Gastrocnemius medialis (tissue), 4 donors: ENCODE results near the gene HCN2.

Experiments
- POLR2A ChIP-seq, 2 donors: fragments of 450-650 bp; IDR thresholded peaks; one replicate each; pipeline ENCODE4 v1.6.1; 2017; ENCODE audit warnings: antibody characterized with exemption in 2 of 2, mild to moderate bottlenecking in 2 of 2, moderate library complexity in 2 of 2
- TF ChIP-seq, protein P1 (sequence below), 5 experiments: fragments of 450-650 bp in 3 of 5; fragments of 200-600 bp in 2 of 5; sonication (generic) in 2 of 5; IDR thresholded peaks in 4 of 5; conservative IDR thresholded peaks in 1 of 5; 1 replicate in 4 of 5; 2 replicates in 1 of 5; pipeline ENCODE4 v1.5.1; 2016 to 2019; ENCODE audit warnings: antibody characterized with exemption in 5 of 5, mild to moderate bottlenecking in 3 of 5, moderate library complexity in 3 of 5

DNA sequence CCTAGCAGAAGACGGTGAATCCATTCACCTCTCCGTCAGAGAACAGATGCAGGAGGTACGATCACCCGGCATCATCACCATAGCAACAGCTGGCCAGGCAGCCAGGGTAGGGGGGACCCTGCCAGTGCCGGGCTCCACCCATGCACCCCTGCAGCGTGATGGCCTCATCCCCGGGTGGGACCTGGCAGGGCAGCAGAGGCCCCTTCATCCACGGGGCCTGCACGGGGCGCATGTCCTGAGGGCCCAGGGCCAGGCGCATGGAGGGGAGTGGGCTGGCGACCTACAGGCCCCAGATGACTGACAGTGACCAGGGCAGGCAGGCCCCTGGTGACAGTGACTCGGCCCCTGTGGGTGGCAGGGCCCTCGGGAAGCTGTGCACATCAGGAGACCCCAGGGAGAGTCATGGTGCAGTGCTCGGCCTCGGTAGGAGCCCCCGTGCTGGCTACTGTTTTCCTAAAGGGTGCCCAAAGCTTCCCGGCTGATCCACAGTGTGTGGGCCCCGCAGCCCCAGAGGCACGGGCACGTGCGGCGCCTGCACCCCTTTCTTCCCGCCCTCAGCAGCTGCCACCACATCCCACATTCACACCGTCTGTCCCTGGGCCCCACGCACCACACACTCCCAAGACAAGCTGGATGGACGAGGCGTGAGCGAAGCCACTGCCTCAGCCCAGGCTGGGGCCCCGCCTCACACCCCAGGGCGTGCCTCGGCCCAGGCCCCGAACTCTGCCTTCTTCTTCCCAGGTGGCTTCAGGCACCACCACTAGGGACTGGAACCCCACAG is 68.6 kb downstream of the HCN2 start:
- TF ChIP-seq, protein P1, sequence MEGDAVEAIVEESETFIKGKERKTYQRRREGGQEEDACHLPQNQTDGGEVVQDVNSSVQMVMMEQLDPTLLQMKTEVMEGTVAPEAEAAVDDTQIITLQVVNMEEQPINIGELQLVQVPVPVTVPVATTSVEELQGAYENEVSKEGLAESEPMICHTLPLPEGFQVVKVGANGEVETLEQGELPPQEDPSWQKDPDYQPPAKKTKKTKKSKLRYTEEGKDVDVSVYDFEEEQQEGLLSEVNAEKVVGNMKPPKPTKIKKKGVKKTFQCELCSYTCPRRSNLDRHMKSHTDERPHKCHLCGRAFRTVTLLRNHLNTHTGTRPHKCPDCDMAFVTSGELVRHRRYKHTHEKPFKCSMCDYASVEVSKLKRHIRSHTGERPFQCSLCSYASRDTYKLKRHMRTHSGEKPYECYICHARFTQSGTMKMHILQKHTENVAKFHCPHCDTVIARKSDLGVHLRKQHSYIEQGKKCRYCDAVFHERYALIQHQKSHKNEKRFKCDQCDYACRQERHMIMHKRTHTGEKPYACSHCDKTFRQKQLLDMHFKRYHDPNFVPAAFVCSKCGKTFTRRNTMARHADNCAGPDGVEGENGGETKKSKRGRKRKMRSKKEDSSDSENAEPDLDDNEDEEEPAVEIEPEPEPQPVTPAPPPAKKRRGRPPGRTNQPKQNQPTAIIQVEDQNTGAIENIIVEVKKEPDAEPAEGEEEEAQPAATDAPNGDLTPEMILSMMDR (IDR thresholded peaks at IDR 0.05 in 4 of 5, conservative IDR thresholded peaks at IDR 0.05 in 1 of 5), result no peak
- TF ChIP-seq POLR2A (IDR thresholded peaks at IDR 0.05), result no peak
